ENCODE measurements around the gene SDHC.

Gene SDHC

GRCh38 chr1:161267321-161267720, 46.9 kb upstream of the SDHC start:
- TF ChIP-seq TAF1 (IDR thresholded peaks at IDR 0.05; ENCODE audit: low read depth) (no peak), YY1 (IDR thresholded peaks at IDR 0.05; ENCODE audit: low read depth) (no peak), TEAD4 (IDR thresholded peaks at IDR 0.05) (no peak), CREB1 (IDR thresholded peaks at IDR 0.05; ENCODE audit: low read depth) (no peak), REST (IDR thresholded peaks at IDR 0.05; ENCODE audit: low read depth) (no peak), NFIC (IDR thresholded peaks at IDR 0.05) (no peak), CEBPB (IDR thresholded peaks at IDR 0.05) (no peak), RAD21 (IDR thresholded peaks at IDR 0.05; ENCODE audit: low read depth) (no peak), EGR1 (IDR thresholded peaks at IDR 0.05) (no peak), EP300 (IDR thresholded peaks at IDR 0.05; ENCODE audit: borderline replicate concordance) (no peak), FOXM1 (IDR thresholded peaks at IDR 0.05; ENCODE audit: borderline replicate concordance, low read depth) (no peak), MAX (IDR thresholded peaks at IDR 0.05) (no peak), ZBTB7A (IDR thresholded peaks at IDR 0.05; ENCODE audit: low read depth) (no peak), USF1 (IDR thresholded peaks at IDR 0.05) (no peak), TCF12 (IDR thresholded peaks at IDR 0.05; ENCODE audit: low read depth) (no peak)

- TF ChIP-seq TCF12 (IDR thresholded peaks at IDR 0.05; ENCODE audit: low read depth) (no peak), RAD21 (IDR thresholded peaks at IDR 0.05; ENCODE audit: low read depth) (no peak), CEBPB (IDR thresholded peaks at IDR 0.05) (no peak)
Observed at GRCh38 chr1:161273402-161273801, 40.8 kb upstream of the SDHC start.

- no peak for TF ChIP-seq REST (IDR thresholded peaks at IDR 0.05; ENCODE audit: low read depth)
- no peak for TF ChIP-seq FOXM1 (IDR thresholded peaks at IDR 0.05; ENCODE audit: borderline replicate concordance, low read depth)
- TF ChIP-seq TAF1 (IDR thresholded peaks at IDR 0.05; ENCODE audit: low read depth): no peak
- no peak for TF ChIP-seq TEAD4 (IDR thresholded peaks at IDR 0.05)
- TF ChIP-seq CEBPB (IDR thresholded peaks at IDR 0.05): no peak
- no peak for TF ChIP-seq YY1 (IDR thresholded peaks at IDR 0.05; ENCODE audit: low read depth)
- TF ChIP-seq EGR1 (IDR thresholded peaks at IDR 0.05): no peak
Observed at GRCh38 chr1:161274874-161275273, 39.3 kb upstream of the SDHC start.

GRCh38 chr1:161282991-161283390, 31.2 kb upstream of the SDHC start:
- TF ChIP-seq FOXM1 (IDR thresholded peaks at IDR 0.05; ENCODE audit: borderline replicate concordance, low read depth) (no peak), ZBTB7A (IDR thresholded peaks at IDR 0.05; ENCODE audit: low read depth) (no peak), MAX (IDR thresholded peaks at IDR 0.05) (no peak), NFIC (IDR thresholded peaks at IDR 0.05) (no peak), TEAD4 (IDR thresholded peaks at IDR 0.05) (no peak), REST (IDR thresholded peaks at IDR 0.05; ENCODE audit: low read depth) (no peak), TCF12 (IDR thresholded peaks at IDR 0.05; ENCODE audit: low read depth) (no peak), USF1 (IDR thresholded peaks at IDR 0.05) (no peak), CEBPB (IDR thresholded peaks at IDR 0.05) (no peak)

- TF ChIP-seq TCF12 (IDR thresholded peaks at IDR 0.05; ENCODE audit: low read depth) (no peak), YY1 (IDR thresholded peaks at IDR 0.05; ENCODE audit: low read depth) (no peak), MAX (IDR thresholded peaks at IDR 0.05) (no peak), USF1 (IDR thresholded peaks at IDR 0.05) (no peak), TAF1 (IDR thresholded peaks at IDR 0.05; ENCODE audit: low read depth) (no peak), NFIC (IDR thresholded peaks at IDR 0.05) (no peak), FOXM1 (IDR thresholded peaks at IDR 0.05; ENCODE audit: borderline replicate concordance, low read depth) (no peak), CREB1 (IDR thresholded peaks at IDR 0.05; ENCODE audit: low read depth) (no peak), ZBTB7A (IDR thresholded peaks at IDR 0.05; ENCODE audit: low read depth) (no peak), RAD21 (IDR thresholded peaks at IDR 0.05; ENCODE audit: low read depth) (no peak), TEAD4 (IDR thresholded peaks at IDR 0.05) (no peak), EP300 (IDR thresholded peaks at IDR 0.05; ENCODE audit: borderline replicate concordance) (no peak), REST (IDR thresholded peaks at IDR 0.05; ENCODE audit: low read depth) (no peak), EGR1 (IDR thresholded peaks at IDR 0.05) (no peak), CEBPB (IDR thresholded peaks at IDR 0.05) (no peak)
Observed at GRCh38 chr1:161285113-161285512, 29.1 kb upstream of the SDHC start.
